ENCODE measurements around the gene AK1.
A peak's percentile ranks its signal among the peaks of the same experiment; 100 is the strongest.
"Not testable (repeated sequence)": the region's sequence is repeated elsewhere in the genome, so short reads cannot be mapped to it uniquely, and the experiment has no call there.

The AK1 gene

DNA sequence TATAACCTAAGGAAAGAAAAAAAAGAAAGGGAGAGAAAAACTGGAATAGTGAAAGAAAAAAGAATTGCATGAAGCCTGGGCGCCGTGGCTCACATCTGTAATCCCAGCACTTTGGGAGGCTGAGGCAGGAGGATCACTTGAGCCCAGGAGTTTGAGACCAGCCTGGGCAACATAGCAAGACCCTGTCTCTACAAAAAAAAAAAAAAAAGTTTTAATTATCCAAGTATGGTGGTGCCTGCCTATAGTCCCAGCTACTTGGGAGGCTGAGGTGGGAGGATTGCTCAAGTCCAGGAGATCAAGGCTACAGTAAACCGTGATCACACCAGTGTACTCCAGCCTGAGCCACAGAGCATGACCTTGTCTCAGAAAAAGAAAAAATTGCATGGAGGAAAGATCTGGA is 4.2 kb upstream of the AK1 start:
- DNase-seq, result not testable (repeated sequence)

DNA sequence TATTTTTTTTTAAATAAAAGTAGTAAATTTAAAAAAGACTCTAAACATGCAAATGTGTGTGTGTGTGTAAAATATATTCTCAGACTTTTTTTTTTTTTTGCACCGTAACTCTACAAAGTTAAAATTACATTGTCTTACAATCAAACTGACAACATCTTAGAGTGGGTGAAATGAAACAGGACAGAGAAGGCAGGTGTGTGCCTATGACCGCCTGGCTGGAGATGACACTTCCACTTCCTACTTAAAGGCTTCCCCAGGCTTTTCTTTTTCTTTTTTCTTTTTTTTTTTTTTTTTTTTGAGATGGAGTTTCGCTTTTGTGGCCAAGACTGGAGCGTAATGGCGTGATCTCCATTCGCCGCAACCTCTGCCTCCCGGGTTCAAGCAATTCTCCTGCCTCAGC is 2.7 kb upstream of the AK1 start:
- DNase-seq, result no peak

DNA sequence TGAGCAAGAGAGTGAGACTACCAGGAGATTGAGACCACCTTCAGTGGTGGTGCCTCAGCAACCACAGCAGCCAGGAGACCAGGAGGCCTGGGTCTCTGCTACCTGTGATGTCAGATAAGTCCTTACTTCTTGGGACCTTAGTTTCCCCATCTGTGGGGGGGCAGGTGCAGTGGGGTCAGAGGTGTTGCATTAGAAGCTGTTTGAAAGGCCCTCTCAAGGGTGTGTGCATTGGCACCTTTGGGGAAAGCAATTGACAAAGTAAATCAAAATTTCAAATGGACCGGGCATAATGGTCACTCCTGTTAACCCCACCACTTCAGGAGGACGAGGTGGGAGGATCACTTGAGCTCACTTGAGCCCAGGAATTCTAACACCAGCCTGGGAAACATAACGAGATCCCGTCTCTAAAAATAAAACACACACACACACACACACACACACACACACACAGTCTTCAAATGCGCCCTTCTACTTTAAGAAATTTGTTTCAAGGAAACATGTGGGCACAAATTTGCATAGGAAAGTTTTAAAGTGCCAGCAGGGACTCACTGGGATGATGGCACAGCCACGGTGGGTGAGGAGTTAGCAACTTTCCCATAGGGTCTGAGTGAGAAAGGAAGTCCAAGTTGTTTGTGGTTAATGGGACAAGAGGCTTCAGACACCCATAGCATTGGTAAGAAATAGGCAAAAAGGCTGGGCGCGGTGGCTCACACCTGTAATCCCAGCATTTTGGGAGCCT is 1.3 kb upstream of the AK1 start:
- no peak for DNase-seq

- DNase-seq, result no peak
Measured at GRCh38 chr9:127878001-127878651, 651 bp upstream of the AK1 start.

DNA sequence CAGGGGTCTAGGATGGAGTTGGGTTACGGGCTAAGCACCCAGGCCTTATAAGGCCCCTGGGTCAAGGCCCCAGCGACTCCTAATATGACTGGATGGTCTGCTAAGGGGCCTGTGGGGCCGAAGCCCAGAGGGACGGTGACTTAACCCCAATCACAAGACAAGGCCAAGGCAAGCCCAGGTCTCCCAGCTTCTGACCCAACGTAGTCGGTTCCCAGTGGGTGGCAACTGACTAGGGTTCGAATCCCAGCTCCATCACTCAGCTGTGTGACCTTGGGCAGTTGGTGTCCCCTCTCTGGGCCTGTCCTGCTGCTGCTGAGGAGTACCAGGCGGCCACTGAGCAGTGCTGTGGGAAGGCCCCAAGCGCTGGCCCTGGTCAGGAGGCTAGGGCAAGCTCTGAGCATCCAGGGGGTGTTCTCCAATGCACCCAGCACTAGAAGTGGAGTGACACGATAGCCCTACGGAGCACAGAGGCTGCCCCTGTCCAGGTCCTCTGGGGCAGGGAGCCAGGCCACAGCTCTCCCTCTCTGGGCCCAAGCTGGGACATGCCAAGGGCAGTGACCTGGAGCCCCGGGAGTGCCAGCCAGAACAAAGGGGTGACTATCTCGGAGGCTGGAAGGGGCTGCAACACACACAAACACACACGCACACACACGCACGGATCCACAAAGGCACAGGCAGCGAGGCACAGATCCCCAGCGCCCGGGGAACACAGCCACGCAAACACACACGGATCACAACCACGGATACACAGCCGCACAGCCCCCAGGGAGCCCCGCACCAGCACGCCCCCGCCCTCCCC is 512 bp downstream of the AK1 start:
- DNase-seq, result peak; percentile 31

GRCh38 chr9:127876026-127876763 is 1.3 kb downstream of the AK1 start:
- DNase-seq, result no peak

DNA sequence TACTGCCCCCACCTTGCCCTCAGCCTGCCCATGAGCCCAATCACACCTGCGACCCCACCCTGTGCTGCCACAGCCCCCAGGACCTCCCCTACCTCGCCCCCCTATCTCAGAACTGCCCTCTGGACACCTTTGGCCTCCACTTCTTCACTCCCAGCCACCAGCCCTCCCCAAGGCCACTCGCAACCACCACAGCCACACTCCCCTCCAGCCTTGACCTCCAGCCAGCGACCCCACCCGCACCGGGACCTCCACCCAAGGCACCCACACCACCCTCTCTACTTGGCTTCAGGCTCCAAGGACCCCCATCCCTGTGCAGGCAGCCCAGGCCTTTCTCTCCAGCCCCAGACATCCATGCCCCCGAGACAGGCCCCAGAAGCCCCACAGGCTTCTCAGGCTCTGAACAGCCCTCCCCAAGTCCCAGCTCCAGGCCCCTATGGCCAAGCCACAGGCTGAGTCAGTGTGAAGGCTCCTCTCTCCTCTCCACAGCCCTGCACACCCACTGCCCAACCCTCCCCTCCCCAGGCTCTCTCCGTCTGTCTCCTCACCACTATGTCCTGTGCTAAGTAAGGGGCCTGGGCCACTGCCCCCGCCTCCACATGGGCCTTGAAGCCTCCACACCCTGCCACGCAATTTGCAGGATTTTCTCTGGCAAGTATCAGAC is 2.0 kb downstream of the AK1 start:
- DNase-seq, result peak; percentile 40

- no peak for DNase-seq
Measured at GRCh38 chr9:127874301-127875221, 2.9 kb downstream of the AK1 start.

DNA sequence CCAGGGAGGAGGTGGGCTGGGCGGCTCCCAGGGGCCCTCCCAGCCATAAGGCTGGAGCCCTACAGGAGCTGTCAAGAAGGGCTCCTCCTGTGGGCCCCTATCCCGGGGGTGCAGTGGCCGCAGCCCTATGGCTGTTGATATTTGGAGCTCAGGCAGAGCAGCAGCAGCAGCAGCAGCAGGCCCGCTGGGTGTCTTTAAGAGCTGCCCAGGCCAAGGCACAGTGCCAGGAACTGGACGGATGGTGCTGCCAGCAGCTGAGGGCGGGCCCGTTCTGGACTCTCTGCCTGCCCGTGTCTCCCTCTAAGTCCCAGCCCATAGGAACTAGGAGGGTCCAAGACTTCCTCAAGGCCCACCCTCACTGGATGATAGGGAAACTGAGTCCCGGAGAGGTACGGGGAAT is 3.6 kb downstream of the AK1 start:
- DNase-seq, result no peak

DNA sequence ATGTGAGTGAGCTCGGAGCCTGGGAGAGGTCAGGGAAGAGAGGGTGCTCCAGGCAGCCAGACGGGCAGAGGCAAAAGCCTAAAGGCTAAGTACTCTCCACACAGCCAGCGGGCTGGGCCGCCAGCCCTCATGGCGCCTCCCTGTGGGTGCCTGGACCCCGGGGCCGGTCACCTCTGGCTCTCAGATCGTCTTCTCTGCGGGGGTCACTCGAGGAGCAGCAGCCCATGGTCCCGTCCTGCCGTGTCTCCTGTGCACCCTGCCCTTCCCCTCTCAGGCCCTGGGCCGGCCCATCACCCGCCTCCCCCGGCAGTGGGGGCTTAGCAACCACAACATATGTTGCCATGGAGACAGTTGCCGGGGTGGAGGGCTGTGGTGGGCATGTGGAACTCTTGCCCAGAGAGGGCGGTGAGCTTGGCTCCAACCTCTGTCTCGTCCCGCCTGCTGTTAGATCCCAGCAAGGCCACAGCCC is 4.2 kb downstream of the AK1 start:
- DNase-seq, result no peak

GRCh38 chr9:127872369-127873222 is 4.9 kb downstream of the AK1 start:
- DNase-seq, result no peak

DNA sequence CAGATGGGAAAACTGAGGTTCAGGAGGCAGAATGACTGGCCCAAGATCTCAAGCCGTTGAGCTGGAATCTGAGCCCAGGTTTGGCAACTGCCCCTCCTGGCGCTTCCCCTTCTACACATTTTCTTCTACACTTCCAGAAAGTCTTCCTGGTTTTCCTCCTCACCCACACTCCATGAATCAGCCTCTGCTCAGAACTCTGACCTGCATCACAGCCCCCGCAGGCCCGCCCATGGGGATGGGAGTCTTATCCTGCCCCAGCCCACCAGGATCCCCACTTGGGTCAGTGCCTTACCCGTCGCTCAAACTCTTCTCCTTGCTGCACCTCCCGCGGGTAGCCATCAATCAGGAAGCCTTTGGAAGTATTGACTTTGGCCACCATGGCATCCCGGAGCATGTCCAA is 5.9 kb downstream of the AK1 start:
- DNase-seq, result no peak

DNA sequence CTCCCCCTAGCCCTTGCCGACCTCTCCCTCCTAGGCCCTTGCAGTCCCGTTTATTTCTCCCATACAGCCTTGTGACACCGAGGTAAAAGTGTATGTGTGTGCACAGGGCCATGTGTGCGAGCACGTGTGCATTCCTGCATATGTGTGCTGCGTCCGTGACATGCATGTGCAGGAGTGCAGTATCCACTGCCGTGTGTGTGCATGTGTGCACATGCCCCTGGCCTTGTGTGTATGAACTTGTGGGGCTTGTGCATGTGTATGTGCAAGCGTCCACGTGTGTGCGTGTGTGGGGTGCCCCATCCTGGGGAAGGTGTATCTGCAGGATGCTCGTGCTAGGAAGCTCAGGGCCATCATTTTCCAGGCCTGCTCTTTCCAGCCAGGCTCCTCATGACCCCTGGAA is 6.6 kb downstream of the AK1 start:
- DNase-seq, result no peak

- DNase-seq, result not testable (repeated sequence)
Measured at GRCh38 chr9:127870153-127870491, 7.4 kb downstream of the AK1 start.

GRCh38 chr9:127869310-127870152 is 7.9 kb downstream of the AK1 start:
- DNase-seq, result peak; percentile 81

DNA sequence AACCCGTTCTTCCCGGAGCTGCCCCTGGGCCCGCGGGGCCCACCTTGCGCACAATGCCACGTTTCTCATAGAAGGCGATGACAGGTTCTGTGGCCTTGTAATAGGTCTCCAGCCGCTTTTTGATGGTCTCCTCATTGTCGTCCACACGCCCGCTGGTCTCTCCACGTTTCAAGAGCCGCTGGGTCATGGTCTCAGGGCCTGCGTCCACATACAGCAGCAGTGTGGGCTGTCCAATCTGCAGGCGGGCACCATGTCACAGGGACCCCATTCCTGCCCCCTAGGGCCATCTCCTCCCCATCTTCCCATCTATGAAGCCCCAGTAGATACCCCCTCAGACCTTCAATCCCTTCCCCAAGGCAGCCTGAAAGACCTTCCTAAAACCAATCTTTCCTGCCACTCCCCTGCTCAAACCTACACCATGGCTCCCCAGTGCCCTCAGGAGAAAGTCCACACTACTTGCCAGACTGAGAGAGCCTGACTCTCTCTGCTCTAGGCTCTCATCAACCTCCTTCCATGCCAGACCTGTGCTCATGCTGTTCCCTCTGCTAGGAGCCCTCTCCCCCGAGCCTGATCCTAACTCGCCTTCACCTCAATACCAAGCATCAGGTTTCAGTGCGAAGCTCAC is 9.1 kb downstream of the AK1 start:
- no peak for DNase-seq

DNA sequence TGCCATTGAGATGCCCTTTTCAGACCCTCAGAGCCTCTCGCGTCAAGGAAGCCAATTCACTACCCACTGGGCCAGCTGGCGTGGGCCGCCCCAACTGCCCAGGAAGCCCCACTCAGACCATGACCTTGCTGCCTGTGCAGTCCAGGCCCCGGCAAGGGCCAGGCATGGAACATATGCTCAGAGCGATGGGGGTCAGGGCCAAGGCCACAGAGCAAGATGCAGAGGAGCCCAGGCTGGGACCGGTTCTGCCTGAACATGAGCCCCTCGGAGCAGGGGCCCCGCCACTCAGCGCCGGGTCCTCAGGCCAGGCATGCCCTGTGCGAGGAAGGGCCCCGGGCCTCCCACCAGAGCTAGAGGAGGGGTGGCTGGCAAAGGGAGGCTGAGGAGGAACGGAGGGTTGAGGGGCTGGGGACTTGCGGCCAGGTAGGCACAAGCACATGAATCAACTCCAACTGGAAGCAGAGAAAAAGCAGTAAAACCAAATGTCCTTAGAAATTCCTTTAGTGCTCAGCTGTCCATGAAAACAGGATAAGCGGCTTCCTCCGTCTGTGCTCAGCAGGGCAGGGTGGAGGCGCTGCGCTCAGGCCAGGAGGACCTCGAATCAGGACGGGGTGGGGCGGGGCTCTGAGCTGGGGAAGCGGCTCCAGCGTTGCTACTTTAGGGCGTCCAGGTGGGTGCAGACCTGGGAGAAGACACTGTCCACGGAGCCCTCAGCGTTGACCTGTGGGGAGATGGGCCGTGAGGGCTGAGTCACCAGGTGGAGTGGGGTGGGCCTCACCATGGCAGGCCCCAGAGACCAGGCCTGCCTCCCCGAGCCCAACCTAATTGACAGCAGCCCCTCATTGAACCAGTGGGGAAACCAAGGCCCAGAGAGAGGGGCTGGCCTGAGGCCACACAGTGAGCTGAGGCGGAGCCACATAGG is 9.9 kb downstream of the AK1 start:
- DNase-seq, result no peak

DNA sequence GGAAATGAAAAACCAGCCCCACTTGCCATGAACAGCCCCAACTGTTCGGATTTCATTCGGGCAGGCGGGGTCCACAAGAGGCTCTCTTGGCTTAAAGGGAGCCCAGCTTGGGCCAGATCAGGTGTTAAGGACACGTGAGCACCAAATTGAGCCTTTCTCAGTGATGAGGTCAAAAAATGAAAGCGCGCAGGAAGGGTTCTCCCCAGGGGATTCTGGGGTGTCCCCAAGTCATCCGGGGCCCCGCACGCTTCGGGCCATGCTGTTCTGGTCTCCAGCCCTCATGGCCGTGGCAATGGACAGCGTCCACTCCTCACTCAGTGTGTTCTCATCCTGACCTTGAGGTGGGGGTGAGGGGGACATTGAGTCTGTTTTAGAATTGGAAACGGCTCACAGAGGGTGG is 10.9 kb downstream of the AK1 start:
- DNase-seq, result no peak
